GM18870 (cell line): ENCODE results near the gene TMEM270.
"Not testable (repeated sequence)": the region's sequence is repeated elsewhere in the genome, so short reads cannot be mapped to it uniquely, and the experiment has no call there.

ENCODE experiments used
- ATAC-seq: cut with Tn5 transposase; IDR thresholded peaks from one replicate; pipeline ENCODE4 v1.9.1; 2021; ENCODE audit warnings: moderate library complexity; ENCODE audit not compliant: unreplicated experiment

TMEM270 gene

DNA sequence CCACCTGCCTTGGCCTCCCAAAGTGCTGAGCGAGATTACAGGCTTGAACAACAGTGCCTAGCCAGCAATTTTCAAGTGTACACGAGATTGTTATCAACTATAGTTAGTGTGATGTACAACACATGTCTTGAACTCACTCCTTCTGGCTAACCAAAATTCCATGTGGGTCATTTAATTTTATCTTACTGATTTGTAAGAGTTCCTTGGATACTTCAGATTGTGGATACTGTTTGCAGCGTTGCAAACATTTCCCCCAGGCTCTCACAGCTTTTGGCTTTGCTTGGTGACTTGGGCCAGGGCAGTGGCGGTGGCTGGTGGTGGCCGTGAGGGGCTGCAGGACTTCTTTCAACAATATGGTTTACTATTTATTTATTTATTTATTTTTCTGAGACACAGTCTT is 8.5 kb upstream of the TMEM270 start:
- ATAC-seq: no peak

DNA sequence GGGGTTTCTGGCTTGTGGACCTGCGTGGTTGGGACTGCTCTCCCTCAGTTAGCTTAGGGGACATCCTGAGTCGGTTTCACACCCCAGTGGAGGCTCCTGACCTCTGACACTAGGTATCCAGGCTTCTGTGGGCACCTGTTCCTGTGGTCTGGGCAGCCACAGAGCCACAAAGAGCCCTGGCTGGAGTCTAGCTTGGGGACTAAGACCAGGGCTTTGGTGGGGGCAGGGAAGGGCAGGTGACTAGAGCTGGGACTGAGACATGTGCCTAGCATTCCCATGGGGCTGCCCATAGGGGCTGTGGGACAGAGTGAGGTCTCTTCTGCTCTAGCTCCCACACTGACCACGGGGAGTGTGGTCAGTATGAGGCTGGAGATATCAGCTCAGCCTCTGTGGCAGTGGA is 4.0 kb upstream of the TMEM270 start:
- ATAC-seq: no peak

DNA sequence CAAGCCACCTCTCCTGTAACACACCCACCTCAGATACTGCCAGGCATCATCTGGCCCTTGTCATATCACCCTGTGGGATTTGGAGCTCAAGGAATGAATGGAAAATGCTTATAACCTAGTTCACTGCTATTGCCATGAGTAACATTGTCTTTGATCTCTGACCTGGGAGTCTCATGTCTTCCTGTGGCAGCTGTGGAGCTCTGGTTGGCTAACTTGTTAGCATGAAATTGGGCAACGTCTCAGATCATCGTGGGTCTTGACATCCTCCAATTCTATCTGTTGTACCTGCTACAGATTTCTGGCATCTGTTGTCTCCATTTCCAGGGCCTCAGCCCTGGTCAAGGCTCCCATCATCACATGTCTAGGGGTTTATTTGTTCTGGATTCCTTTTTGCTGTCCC is 2.2 kb upstream of the TMEM270 start:
- no peak for ATAC-seq

DNA sequence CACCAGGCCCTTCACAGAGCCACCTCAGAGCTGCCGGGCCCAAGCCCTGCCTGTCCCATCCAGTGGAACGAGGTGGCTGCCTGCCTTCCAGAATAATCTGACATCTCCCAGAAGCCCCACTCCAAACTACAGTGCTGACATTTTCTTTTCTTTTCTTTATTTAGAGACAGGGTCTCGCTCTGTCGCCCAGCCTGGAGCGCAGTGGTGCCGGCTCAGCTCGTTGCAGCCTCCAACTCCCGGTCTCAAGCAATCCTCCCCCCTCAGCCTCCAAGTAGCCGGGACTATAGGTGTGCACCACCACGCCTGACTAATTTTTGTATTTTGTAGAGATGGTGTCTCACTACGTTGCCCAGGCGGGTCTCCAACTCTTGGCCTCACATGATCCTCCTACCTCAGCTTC is 346 bp downstream of the TMEM270 start:
- no peak for ATAC-seq

DNA sequence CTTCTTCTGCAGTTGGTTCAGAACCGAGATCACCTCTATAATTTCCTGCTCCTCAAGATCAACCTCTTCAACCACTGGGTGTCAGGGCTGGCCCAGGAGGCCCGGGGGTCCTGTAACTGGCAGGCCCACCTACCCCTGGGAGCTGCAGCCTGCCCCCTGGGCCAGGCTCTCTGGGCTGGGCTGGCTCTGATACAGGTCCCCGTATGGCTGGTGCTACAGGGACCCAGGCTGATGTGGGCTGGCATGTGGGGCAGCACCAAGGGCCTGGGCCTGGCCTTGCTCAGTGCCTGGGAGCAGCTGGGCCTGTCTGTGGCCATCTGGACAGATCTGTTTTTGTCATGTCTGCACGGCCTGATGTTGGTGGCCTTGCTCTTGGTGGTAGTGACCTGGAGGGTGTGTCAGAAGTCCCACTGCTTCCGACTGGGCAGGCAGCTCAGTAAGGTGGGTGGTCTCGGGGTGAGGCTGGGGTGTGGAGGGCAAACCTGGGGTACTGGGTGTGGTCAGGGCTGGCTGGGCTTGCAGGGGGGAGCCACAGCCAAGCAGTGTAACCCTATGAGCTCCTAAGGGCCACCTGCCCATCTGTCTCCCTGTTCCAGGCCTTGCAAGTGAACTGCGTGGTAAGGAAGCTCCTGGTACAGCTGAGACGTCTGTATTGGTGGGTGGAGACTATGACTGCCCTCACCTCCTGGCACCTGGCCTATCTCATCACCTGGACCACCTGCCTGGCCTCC is 4.2 kb downstream of the TMEM270 start:
- no peak for ATAC-seq

DNA sequence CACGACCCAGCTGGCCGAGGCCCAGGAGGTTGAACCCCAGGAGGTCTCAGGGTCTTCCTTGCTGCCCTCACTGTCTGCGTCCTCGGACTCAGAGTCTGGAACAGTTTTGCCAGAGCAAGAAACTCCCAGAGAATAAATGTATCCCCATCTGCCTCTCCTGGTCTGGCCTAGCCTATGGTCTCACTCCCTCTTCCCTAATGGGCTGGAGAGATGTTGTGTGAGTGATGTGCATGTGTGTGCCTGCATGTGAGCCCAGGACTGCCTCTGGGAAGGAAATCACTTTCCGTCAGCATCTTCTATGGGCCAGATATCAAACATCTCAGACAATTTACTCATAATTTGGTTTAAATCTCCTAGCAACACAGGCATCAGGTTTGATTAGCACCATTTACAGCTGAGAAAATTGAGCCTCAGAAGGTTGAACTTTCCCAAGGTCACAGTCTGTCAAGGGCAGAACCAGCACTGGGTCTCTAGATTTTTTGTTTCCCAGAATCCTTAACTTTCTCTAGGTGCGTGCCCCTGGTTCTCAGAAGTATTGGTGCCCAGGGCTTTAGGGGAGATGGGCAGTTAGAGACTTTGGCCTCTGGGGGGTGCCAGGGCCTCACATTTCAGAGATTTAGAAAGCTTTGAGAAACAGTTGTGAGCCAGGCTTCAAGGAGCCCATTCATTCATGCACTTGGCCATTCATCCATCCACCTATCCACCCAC is 4.9 kb downstream of the TMEM270 start:
- ATAC-seq: no peak

DNA sequence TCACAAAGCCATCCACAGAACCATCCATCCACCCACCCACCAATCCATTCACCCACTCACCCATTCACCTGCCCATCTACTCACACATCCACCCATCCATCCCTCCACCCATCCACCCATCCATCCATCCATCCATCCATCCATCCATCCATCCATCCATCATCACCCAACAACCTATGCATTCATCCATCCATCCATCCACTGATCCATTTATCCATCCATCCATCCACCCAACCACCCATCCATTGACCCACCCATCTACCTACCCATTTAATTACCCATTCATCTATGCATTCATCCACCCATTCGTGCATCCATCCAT is 5.4 kb downstream of the TMEM270 start:
- no peak for ATAC-seq

DNA sequence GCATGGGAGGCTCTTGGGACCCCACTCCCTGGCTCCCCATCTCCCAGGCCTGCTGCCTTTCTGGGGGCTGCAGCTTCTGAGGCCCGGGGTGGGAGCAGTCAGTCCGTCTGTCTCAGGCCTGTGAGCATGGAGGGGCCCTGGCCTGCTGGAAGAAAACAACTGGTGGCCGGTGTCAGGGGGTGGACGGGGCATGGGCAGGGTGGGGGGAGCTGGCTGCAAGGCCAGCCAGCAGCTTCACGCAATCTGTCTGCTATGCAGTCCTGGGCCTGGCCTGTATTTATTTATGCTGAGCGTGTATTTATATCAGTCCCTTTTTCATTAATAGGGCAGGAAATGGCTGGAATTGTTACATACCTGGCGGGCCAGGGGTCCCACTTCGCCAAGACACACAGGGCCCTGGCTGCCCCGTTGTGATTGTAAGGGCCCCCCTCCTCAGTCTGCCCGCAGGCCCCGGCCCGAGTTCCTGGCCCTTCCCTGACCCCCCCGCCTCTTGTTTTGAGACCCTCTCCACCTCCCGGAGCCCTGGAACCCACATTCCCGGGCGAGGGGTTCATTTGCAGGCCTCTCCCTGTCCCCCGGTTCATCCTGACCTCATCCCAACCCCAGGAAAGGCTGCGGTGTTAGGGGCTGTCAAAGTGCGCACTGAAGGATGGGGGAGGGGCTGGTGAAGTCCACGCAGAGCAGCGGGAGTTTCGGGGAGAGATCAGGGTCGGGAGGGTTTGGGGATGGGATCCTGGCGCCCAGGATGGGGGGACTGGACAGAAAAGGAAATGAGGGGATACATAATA is 8.2 kb downstream of the TMEM270 start:
- ATAC-seq: no peak

DNA sequence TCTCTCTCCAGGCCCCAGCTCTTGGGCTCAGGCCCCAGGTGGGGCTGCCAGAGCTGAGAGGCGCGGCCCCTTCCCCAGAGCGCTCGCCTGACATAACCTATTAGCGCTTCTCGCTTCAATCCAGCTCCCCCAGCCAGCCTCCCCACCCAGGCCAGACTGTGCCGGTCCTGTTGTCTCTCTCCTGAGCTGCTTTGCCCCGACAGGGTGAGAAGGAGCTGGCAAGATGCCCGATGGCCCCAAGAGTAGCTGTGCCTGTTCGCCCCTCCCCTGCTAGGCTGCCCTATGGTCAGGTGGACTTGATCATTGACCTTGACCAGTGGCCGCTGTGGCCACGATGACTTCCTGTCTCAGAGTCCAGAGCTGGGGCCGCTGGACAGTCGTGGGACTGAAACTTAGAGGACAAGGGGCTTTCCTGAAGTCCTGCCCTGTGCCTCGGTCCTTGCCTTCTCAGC is 9.1 kb downstream of the TMEM270 start:
- no peak for ATAC-seq

DNA sequence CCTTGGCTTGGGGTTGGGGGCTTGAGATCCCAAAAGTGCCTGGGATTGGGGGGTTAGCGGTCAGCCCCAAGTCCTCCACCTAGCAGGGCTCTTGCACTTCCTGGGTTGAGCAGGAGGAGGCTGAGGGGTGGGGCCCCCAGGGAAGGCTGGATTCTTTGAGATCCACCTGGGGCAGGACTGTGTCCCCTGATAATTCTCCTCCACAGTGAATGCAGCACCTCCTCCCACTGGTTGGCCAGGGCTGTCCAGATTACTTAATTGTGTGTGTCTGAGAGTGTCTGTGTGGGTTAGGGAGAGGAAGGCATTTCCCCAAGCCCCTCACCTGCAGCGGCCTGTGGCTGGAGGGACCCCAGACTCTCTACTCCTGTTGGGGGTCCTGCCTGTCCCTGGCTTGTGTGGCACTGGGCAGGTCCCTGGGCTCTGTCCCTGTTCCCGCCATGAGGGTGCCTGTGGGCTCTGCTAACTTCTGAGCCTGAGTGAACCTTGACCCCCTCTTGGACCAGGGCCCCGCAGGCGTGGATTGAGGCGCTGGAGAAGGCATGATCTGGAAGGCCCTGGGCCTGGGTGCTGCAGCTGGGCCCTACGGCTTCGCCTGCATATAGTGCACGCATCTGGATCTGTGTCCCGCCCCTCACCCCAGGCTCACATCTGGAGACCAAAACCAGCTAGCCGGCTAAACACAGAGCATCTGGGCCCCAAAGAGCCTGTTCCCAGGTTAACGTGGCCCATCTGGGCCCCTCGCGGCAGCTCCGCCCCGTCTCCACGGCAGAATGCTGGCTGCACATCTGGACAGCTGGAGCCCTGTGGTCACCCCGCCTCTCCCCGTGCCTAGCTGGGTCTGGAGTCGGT is 10.4 kb downstream of the TMEM270 start:
- no peak for ATAC-seq

DNA sequence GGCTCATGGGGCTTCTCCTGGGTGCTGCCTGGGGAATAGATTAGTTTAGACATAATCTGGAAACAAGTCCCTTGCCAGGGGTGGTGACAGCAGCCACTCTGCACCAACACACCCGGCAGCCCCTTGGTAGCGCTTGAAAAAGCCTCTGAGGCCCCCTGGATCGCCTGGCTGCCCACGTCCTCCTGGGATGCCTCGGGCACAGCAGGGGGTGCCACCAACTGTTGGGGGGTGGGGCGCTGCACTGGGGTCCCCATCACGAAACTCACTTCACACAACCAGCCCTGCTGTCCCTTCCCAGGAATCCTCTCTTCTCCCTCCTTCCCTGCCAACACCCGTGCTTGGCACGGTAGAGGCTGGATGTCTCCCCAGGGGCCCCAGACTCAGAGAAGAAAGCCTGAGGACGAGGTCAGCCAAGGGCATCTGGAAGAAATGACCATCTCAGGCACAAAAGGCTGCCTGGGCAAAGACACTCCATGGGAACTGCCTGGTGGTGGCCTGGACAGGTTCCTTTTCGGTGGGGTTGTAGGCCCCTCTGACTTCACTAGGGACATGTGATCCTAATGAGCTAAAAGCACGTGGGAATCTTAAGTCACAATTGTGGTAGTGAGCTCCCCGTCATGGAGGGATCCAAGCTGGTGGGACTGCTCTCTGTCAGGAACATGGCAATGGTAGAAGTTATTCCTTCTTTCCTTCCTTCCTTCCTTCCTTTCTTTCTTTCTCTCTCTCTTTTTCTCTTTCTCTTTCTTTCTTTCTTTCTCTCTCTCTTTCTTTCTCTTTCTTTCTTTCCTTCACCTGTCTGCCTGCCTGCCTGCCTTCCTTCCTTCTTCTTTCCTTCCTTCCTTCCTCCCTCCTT is 11.3 kb downstream of the TMEM270 start:
- no peak for ATAC-seq

DNA sequence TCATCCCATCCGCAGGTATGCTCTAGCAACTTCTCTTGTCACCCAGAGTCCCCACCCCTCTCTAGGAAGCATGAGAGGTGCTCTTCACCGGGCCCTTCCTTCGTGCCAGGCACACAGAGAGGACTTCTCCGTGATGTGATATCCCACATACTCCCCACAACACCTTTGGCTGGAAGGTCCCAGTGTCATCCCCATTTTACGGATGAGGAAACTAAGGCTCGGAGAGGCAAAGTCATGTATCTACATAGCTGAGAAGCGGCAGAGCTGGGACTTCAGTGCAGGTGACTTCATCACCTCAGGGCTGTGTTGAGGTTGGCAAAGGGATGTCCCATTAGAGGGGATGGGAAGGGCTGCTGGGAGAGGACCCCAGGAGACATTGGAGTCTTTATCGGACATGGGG is 15.4 kb downstream of the TMEM270 start:
- ATAC-seq: no peak

DNA sequence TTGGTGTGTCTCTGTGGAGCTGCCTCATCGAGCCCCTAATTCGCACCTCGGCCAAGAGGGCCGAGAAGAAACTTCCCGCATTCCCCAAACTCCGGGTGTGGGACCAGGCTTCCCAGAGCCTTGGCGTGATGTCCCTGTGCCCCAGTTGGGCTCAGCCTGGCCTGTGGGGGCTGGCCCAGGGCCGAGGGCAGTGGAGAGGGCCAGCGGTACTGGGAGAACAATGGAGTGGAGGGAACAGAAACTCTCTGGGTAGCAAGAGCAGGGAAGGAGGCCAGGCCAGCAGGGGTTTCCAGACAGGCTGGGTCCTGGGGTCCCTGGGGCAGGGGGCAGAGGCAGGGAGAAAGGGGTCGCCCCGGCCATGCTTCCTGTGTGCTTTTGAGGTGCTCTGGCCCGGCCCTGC is 16.0 kb downstream of the TMEM270 start:
- ATAC-seq: no peak

DNA sequence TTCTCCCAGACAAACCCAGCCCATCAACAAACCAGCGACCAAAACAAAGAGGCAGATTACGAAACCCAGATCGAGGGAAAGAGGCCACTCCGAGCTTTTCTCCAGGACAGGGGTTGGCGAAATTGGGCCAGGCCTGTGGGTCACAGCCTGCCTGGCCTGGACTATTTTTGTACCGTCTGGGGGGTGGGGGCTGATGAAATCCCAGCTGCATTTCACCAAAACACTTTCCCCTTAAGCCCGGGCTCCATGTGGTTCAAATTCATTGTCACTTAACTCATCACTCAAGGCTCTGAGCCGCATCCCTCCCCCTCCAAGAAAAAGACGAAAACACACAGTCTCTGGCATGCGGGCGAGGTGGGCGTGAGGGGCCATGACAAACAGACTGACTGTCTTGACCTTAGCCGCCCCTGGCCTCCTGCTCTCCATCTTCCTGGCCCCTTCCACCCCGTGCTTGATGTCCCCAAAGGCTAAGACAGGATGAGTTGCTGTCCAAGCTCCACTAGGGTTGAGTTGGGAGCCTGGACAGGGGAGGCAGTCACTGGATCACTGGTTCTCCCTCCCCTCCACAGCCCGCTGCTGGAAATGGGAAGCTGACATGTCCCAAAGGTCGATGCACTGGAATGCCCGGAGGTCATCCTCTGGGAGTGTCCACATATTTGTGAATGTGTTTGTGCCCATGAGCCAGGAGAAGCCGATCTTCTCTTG is 19.2 kb downstream of the TMEM270 start:
- ATAC-seq: no peak

DNA sequence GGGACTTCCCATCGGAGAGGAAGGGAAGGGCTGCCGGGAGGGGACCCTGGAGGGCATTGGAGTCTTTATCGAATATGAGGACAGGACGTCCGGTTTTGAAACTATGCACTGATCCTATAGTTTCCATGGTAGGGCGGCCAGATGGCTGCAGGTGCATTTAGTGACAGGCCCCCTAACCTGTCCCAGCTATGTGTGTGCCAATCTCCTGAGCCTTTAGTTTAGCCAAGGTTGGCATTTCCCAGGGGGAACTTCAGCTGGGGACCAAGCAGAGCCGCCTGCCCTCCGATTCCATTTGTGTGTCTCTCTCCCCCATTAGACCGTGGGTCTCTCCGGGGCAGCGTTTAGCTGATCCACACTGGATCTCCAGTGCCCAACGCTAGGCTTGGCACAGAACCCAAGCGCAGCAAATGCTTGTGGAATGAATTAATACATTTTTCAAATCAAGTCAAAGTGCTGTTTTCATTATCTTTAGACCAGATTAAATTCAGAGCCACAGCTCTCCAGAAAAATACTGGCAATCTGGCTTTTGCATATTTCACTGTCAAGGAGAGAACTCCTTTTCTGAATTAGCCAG is 19.9 kb downstream of the TMEM270 start:
- ATAC-seq: no peak

DNA sequence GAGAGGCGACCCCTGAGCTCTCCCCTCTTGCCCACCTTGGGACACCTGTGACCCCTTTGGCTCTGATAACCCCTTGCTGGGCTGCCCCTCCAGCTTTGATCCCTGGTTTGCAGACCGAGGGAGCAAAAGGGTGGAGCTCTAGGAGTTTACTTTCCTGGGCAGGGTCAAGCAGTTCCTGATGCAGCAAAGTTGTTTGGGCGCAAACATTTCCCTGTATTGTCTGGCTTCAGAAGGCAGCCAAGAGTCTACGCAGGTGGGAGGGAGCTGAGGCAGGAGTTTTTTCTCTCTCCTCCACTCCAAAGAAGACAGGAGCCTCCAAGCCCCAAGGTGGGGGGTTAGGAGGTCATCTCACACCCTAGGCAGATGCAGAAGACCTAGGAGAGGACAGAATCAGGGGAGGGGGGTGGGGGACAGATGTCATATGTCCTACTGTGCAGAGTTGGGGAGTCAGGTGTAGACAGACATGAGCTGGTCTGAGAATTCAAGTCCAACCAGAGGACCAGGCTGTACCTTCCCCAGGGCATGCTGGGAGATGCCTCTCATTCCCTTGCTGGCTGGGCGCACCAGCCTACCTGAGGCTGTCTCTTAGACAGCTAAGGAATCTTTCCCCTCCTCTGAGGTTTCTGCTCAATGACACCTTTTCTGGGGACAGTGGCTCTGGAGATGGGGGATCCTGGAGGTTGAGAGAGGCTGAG is 20.5 kb downstream of the TMEM270 start:
- no peak for ATAC-seq

DNA sequence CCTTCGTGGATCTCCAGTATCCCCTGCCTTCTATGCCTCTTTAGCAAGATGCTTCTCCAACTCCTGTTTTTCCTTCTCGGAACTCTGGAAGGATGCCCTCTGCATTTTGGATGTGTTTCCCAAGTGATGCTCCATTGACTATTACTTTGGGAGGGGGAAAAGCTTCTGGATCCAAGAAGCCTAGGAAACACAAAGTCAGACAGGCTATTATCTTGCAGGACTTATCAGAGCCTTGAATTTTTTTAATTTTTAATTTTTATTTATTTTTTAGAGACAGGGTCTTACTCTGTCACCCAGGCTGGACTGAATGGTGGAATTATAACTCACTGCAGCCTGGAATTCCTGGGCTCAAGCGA is 21.1 kb downstream of the TMEM270 start:
- ATAC-seq: no peak

DNA sequence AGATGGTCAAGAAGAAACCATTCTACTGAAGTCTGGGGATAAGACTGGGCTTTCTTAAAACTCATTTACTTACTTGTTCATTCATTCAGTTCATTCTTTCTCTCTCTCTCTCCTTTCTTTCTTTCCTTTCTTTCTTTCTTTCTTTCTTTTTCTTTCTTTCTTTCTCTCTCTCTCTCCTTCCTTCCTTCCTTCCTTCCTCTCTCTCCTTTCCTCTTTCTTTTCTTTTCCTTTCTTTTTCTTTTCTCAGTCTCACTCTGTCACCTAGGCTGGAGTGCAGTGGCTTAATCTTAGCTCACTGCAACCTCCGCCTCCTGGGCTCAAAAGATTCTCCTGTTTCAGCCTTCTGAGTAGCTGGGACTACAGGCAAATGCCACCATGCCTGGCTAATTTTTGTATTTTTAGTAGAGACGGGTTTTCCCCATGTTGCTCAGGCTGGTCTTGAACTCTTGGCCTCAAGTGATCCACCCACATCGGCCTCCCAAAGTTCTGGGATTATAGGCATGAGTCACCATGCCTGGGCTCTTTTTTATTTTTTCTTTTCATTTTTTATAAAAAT is 24.0 kb downstream of the TMEM270 start:
- not testable (repeated sequence) for ATAC-seq
